Kasumi-1 (cell line): ENCODE data around the gene CNKSR2.

Experiments used
- DNase-seq, 2 experiments: peaks; one replicate each; lab custom pipeline; 2025; lab: John Stamatoyannopoulos, UW

The CNKSR2 gene

GRCh38 chrX:21374163-21374993, at the start of gene CNKSR2:
Gene CNKSR2, plus strand, starts transcription at chrX:21374418. Its CDS starts 480 bp downstream, at chrX:21374898.
- peak; percentile 40 to 56 for DNase-seq

DNA sequence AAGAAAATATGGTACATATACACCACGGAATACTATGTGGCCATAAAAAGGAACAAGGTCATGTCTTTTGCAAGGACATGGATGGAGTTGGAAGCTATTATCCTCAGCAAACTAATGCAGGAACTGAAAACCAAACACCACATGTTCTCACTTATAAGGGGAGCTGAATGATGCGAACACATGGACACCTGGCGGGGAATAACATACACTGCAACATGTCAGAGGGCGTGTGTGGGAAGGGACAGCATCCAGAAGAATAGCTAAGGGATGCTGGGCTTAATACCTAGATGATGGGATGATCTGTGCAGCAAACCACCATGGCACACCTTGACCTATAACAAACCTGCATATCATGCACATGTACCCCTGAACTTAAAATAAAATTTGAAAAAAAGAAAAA, 19.5 kb upstream of the CNKSR2 start:
- no peak for DNase-seq

DNA sequence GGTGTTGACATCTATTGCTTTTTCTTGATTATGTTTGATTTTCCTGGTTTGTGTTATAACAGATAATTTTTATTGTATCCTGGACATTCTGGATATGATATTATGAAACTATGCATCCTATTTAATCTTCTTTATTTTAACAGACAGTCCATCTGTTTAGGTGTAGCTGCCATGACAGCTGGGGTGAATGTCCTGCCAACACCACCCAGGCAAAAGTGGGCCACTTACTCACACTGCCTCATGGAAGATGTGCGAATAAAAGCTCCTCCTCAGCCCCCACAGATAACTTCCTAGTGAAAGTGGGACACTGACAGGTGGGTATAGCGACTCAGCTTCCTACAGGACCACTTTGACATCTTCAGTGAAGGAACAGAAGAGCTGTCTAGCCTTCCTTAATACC, 18.4 kb upstream of the CNKSR2 start:
- no peak for DNase-seq

DNA sequence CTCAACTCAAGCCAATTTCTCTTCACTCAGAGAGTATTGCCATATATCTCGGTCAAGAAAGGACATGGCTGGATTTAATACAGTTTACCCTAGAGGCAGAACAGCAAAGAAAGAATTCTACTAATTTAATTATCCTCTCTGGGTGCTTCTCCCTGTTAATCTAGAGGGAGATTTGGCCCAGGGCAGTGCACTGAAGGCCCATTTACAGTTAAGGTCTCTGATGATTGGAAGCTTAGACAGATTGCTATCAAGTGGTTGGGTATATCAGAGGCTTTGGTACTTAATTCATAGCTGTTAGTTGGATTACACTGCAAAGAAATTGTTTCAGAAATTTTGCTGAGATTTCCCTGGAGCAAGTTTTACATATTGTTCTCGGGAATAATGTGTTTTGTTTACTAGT, 4.6 kb upstream of the CNKSR2 start:
- DNase-seq, result no peak

DNA sequence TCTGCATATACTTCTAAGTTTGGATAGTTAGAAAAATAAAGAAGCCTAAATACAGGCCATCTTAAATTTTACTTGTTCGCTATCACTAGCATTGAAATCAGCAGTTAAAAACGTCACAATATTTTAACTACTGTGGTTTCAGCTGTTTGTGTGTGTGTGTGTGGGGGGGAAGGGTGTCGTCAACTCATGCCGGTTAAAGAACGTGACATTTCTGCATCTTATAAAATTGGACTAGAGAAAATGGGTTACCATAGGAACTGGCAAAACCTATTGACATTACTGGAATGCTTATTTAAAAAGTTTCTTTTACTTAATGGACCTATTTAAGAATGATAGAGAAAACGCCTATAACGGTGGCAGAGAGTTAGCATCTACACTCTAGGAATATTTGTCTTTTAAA, 1.2 kb upstream of the CNKSR2 start:
- DNase-seq, result peak; percentile 15 to 16

DNA sequence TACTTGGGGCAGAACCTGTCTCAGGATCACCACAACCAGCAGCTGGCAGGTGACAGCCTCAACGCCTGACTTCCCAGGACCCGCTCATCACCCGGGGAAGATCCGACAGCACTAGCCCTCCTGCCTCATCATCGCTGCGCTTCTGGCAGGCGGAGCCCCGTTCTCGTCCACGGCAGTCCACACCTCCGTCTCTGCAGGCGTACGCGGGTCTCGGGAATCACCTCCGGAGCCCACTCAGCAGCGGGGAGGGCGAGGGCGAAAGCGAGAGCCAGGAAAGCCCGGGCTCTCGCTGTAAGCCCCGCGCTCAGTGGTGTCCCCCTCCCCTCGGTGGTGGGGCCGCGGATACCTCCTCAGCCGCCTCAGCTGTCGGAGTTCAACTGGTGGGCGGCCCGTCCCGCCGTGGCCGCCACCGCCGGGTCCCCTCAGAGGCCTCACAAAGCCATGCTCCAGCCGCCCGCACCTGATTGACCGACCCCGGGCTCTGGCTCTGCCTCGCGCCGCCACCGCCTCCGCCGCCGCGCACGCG, 518 bp upstream of the CNKSR2 start:
- DNase-seq, result peak; percentile 8 to 20

GRCh38 chrX:21374994-21375707, 933 bp downstream of the CNKSR2 start:
- no peak for DNase-seq

GRCh38 chrX:21375708-21376009, 1.4 kb downstream of the CNKSR2 start:
- peak in 1 of 2 experiments; percentile 9 for DNase-seq

DNA sequence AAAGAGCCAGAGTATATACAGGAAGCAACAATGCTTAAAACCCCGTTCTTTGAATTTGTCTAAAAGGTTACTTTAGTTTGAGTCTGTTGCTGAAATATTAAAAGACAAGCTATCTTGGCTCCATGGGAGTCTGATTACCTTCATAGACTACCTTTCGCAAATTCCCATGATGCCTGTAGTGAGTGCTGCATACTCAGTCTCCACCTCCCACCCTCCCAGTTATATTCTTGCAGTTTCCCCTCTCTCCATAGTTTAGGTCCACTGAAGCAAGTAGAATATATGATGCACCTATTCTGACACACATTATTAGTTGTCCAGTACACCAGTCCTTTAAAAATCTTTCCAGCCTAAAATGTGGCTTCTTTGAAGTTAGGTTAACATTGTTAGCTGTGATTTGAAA, 2.4 kb downstream of the CNKSR2 start:
- DNase-seq, result no peak

- no peak for DNase-seq
These were observed 5.8 kb downstream of the CNKSR2 start for GRCh38 chrX:21379991-21380390.

- peak; percentile 1 to 29 for DNase-seq
These were observed 8.5 kb downstream of the CNKSR2 start for GRCh38 chrX:21382715-21383114.

DNA sequence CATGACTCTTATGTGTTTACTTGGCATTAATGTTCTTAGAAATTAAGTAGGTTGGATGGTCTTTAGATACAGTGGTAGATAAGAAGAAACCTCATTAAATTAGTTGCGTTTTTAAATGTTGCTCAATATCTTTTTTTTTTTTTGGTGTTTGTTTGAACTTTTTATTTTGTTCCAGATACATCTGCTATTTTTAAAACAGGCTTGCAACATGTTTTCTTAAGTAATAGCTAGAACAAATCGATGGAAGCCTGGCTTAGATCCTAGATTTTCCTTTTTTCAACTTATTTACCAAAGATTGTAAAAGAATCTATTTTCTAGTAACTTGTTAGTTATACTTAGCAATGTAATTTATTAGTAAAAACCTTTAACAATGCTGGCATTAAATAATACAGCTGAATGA, 9.3 kb downstream of the CNKSR2 start:
- no peak for DNase-seq

DNA sequence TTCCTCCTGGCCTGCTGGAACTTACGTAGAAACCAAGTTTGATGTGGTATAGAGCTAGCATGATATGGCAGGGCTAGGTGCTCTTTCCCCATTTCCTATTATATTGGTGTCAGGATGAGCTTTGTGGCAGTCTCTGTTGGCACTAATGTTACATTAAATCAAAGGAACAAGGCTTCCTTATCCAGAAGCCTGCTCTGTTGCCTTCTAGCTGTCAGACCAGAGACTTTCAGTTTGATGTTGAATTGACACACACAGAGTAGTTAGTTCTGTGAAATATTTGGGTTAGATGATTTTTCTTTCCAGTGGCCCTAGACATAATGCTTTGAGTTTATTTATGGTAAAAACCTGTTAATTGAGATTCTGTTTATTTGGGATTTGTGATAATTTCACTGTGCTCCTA, 10.0 kb downstream of the CNKSR2 start:
- DNase-seq, result no peak

GRCh38 chrX:21394792-21395191, 20.6 kb downstream of the CNKSR2 start:
- DNase-seq, result no peak

DNA sequence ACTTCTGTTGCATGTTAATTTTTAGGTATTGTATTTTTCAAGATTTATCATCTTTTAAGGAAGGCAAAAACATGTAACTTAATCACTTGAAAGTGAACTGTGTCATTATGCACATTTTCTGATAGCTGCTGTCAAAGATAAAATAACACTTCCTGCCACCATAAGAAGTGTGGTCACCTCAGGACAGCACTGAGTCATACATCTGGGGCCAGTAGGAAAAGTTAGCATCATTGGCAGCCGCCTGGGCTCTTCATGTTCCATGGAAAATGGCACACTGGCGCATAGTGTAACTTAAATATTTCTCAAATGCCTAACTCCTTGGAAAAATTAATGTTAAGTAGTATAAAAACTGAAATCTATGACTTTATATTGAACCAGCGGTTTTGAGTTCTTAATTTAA, 24.2 kb downstream of the CNKSR2 start:
- DNase-seq, result peak; percentile 1 to 8

GRCh38 chrX:21400408-21401121, 26.3 kb downstream of the CNKSR2 start:
- no peak for DNase-seq

DNA sequence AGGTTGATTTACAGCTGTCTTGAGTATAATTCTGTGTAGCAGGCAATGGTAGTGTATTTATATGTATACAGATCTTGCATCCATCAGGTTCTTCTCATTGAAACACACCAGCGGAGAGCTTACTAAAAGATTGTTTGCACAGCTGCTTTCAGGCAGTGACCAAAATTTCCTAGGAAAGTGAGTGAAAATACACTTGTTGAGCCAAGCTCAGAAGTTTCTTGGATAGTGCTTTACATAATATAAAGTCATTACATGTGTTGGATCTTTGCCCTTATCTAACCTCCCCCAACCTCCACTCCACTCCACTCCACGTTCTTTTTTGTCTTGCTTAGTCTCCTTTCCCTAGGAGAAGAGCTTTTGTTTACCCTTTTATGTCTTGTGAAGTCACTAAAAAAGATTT, 34.1 kb downstream of the CNKSR2 start:
- no peak for DNase-seq

- DNase-seq, result no peak
These were observed 34.6 kb downstream of the CNKSR2 start for GRCh38 chrX:21408788-21409187.

DNA sequence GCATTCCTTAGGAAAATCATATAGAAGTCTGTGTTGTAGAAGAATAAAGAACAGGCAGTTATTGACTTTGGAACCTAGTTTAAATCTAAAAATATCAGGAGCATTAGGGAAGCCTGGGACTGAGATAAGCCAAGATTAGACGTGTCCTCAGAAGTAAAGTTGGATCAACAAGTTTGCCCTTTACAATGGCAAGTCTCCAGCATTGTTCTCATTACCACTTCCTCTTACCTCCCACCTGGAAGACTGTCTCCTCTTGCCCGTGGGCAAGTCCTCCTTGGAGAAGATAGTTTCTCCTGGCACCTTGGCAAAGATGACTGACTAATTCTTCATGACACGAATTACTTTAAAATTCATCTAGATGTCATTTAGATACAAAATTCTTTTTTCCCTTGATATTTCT, 37.8 kb downstream of the CNKSR2 start:
- no peak for DNase-seq

DNA sequence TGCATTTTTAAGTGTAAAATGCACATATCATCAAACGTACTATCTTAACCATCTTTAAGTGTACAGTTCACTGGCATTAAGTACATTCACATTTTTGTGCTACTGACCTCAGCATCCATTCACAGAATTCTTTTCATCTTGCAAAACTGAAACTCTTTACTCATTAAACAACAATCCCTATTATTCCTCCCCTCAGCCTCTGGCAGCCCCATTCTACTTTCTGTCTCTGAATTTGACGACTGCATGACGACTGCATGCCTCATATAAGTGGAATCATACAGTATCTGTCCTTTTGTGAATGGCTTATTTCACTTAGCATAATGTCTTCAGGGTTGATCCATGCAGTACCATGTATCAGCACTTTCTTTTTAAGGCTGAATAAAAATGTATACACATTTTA, 38.7 kb downstream of the CNKSR2 start:
- no peak for DNase-seq

GRCh38 chrX:21427086-21427485, 52.9 kb downstream of the CNKSR2 start:
- DNase-seq, result no peak

GRCh38 chrX:21437036-21437435, 62.8 kb downstream of the CNKSR2 start:
- no peak for DNase-seq

- DNase-seq, result peak; percentile 71 to 84
These were observed 64.6 kb downstream of the CNKSR2 start for GRCh38 chrX:21438792-21439191.
